ENCODE results near the gene FLYWCH1.
"Not testable (repeated sequence)": the region's sequence is repeated elsewhere in the genome, so short reads cannot be mapped to it uniquely, and the experiment has no call there.

Gene FLYWCH1

DNA sequence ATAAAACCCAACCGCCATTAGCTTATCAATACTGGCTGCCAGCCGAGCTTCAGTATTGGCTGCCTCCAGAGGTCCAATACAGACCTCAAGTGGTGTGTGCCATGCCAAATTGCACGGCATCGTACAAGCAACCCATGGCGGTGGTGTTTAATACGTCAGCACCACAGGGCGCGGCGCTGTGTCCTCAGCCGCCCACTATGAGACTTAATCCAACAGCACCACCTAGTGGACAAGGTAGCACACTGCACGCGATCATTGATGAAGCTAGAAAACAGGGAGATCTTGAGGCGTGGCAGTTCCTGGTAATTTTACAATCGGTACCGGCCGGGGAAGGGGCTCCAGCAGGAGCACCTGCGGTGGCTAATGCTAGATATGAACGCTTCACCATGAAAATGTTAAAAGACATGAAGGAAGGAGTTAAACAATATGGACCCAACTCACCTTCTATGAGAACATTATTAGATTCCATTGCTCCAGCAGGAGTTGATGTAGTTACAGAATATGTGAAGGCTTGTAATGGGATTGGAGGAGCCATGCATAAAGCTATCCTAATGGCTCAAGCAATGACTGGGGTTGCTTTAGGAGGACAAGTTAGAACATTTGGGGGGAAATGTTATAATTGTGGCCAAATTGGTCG is 15.4 kb downstream of the FLYWCH1 start:
- DNase-seq: peak; percentile 80

DNA sequence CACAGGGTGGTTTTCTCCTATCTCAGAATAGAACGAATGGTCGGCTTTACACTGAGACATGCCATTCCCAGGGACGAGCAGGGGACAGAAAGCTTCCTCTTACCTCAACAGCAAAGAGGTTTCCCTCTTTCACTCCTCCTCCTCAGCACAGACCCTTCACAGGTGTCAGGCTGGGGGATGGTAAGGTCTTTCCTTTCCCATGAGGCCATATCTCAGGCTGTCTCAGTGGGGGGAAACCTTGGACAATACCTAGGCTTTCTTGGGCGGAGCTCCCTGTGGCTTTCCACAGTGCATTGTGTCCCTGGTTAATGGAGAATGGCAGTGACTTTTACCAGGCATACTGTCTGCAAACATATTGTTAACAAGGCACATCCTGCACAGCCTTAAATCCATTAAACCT is 16.4 kb downstream of the FLYWCH1 start:
- not testable (repeated sequence) for DNase-seq

DNA sequence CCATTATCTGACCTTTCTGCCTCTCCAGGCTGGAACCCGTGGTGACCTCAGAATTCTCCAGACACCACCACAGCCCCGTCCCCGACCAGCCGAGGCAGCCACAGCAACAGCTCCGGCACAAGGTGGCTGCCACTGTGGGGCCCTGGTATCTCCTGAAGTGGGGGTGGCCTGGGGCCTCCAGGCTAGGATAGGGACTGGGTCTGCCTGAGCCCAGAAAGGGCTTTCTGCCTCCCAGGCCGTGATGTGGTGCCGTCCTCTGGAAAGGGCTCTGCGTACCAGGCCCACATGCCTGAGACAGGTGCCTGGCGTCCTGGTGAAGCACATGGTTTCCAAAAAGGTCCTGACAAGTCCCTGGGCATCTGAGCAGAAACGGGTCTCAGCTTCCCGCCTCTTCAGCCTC is 17.1 kb downstream of the FLYWCH1 start:
- DNase-seq: no peak

- no peak for DNase-seq
These were observed 18.0 kb downstream of the FLYWCH1 start for GRCh38 chr16:2929693-2930092.

GRCh38 chr16:2930236-2930635 is 18.5 kb downstream of the FLYWCH1 start:
- no peak for DNase-seq

- not testable (repeated sequence) for DNase-seq
These were observed 19.6 kb downstream of the FLYWCH1 start for GRCh38 chr16:2931231-2931914.

DNA sequence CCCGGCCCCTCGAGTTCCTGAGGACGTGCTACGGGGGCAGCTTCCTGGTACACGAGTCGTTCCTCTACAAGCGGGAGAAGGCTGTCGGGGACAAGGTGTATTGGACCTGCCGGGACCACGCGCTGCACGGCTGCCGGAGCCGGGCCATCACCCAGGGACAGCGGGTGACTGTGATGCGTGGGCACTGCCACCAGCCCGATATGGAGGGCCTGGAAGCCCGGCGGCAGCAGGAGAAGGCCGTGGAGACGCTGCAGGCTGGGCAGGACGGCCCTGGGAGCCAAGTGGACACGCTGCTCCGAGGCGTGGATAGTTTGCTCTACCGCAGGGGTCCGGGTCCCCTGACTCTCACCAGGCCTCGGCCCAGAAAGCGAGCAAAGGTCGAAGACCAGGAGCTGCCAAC is 21.4 kb downstream of the FLYWCH1 start:
- no peak for DNase-seq

DNA sequence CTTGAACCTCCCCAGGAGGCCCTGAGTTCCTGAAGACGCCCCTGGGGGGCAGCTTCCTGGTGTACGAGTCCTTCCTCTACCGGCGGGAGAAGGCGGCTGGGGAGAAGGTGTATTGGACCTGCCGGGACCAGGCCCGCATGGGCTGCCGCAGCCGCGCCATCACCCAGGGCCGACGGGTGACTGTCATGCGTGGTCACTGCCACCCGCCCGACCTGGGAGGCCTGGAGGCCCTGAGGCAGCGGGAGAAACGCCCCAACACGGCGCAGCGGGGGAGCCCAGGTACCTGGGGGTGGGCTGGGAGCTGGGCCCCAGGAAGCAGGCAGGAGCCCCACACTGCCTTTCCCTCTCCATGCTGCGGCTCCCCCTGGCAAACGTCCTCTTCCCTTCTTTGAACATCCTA is 22.0 kb downstream of the FLYWCH1 start:
- DNase-seq: no peak

GRCh38 chr16:2934450-2934849 is 22.7 kb downstream of the FLYWCH1 start:
- DNase-seq: no peak

DNA sequence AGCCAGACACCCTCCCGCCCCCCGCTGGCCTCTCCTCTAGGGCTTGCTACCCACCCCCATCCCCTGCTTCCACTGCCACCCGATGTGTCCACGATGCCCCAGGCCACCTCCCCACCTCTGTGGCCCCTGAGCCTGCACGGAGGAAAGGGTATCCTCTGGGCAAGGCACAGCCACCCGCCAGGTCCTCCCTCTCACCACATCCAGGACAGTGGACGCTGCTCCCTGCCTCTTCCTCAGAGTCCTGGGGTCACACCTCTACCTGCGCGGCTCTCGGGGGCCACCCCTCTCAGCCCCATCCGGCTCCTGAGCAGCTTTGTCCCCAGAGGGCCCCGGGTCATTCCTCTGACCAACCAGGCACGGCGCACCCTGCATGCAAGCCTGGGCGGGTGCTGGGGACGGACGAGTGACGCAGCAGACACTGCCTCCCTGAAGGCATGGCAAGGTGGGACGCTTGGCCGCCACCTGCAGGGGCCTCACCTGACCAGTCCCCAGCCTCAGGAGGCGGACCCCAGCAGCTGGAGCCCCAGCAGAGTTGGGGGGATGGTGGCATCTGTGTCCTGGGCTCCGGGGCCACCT is 24.8 kb downstream of the FLYWCH1 start:
- no peak for DNase-seq

- DNase-seq: no peak
These were observed 25.4 kb downstream of the FLYWCH1 start for GRCh38 chr16:2937170-2937569.

DNA sequence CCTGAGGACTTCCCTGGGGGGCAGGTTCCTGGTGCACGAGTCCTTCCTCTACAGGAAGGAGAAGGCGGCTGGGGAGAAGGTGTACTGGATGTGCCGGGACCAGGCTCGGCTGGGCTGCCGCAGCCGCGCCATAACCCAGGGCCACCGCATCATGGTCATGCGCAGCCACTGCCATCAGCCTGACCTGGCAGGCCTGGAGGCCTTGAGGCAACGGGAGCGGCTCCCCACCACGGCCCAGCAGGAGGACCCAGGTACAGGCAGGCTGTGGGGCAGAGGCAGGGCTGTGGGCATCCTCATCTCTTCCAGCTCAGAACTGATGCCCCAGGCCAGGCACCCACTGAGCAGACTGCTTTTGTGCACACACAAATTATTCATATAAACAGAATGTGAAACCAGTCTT is 26.5 kb downstream of the FLYWCH1 start:
- DNase-seq: no peak

GRCh38 chr16:2939968-2940367 is 28.2 kb downstream of the FLYWCH1 start:
- DNase-seq: no peak

GRCh38 chr16:2942045-2942444 is 30.3 kb downstream of the FLYWCH1 start:
- no peak for DNase-seq

DNA sequence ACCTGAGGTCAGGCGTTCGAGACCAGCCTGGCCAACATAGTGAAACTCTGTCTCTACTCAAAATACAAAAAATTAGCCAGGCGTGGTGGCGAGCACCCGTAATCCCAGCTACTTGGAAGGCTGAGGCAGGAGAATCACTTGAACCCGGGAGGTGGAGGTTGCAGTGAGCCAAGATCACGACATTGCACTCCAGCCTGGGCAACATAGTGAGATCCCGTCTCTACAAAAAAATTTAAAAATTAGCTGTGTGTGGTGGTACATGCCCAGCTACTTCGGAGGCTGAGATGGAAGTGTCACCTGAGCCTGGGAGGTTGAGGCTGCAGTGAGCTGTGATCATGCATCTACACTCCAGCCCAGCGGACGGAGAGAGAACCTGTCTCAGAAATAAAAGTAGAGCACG is 32.0 kb downstream of the FLYWCH1 start:
- DNase-seq: not testable (repeated sequence)

DNA sequence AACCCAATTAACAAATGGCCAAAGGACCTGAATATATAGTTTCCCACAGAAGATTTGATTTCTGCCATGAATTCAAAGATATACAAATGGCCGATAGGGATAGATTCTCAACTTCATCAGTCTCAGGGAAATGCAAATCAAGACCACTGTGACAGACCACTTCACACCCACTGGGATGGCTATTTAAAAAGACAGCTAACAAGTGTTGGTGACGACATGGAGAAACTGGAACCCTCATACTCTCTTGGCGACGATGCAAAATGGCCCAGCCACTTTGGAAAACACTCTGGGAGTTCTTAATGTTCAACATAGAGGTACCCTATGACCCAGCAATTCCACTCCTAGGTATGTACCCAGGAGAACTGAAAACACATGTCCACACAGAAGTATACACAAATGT is 34.9 kb downstream of the FLYWCH1 start:
- DNase-seq: no peak

DNA sequence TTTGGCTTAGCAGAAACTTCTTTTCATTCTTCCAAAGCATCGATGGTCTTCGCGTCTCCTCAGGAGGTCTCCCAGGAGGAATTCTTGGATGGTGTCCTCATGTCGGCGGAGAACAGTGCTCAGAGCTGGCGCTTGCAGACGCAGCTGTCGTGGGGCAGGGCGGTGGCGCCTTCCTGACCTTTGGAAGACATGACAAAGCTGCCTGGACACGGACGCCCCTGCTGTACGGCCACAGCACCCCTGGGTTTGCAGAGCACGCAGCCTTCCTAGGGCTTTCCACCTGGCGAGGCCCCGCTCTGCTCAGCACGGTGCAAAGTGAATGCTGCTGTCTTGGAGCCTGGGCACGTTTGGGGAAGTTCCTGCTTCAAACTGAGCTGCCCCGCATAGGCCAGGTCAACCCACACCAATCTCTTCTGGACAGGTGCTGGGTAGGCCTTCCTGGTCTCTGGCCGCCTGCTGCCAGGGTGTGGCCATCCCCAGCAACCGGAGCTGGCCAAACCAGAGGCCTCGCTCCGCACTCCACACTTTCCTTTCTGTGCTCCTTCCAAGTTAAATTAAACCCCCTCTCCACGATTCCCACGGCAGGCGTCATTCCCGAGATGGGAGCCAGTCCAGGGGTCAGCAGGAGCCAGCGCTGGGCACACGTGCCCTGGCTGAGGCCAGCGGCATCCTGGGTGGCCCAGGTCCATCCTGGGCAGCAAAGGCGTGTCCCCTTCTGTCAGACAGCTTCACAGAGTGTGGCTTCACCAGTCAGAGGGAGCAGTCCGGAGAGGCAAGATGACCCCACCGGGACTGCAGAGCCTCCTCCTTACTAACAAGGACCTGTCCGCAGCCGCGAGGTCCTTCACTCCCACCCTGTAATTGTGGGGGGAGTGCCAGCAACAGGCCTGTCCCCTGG is 37.3 kb downstream of the FLYWCH1 start:
- DNase-seq: no peak

DNA sequence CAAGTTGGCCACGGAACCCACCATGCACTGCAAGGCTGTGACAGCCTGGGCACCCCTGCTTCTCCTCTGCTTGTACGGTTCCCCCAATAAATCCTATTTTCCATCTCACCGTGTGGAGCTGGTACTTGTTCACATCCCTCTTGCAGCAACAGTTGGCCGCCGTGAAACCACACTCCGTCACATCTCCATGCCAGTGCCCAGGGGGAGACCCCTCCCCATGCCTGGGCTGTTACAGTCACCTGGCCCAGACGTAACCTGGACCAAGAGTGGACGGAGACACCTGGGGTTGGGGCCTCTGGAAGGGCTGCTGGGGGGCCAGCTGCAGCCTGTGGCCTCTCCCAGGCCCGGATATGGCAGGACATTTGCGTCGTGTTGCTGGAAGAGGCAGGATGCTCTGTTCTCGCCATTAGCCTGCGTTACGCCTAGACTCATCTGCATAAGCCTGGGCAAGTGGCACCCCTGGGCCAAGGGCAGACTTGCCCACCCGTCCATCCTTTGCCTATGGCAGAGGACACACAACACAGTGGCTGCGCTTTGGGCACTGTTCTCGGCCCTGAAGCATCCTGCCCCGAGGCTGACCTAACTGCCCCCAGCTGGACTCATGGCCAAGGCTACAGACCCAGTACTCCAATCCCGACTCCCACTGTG is 38.1 kb downstream of the FLYWCH1 start:
- DNase-seq: no peak

GRCh38 chr16:2950353-2950724 is 38.6 kb downstream of the FLYWCH1 start:
- DNase-seq: no peak

GRCh38 chr16:2950773-2951172 is 39.0 kb downstream of the FLYWCH1 start:
- DNase-seq: no peak

GRCh38 chr16:2952679-2953078 is 40.9 kb downstream of the FLYWCH1 start:
- DNase-seq: no peak

Data from fibroblast of skin of abdomen (primary cell).